Measurements from ENCODE around the gene ALLC.
"Not testable (repeated sequence)": the region's sequence is repeated elsewhere in the genome, so short reads cannot be mapped to it uniquely, and the experiment has no call there.

ALLC gene

DNA sequence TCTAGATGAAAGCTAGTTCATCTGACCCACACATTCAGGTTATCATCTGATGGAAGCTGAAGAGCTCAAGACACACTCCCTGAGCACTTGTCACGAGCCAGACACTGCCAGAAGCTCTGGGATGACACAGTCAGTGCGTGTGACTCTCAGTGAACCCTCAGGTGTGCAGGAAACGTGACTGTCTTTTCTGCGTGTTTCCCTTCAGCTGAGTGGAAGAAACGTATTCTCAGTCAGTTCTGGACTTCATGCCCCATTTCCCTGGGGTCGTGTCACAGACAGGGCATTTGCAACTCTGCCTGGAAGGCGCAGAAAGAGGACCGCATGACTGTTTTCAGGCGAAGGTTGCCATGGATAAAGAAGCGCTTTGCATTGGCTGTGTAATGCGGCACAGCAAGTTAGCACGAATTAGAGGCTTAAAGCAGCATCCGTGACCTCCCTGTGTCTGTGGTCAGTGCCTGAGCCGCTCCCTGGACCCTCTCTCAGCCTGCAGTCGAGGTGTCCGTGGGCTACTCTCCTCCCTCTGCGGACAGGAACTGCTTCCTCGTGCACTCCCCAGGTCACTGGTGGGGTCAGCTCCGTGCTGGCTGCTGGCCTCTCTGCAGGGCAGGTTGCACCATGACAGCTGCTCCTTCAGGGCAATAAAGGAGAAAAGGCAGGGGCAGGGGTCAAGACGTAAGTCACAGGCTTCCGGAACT lies 3.3 kb upstream of the ALLC start:
- DNase-seq (ENCODE audit: low read depth in 2 of 2): no peak

DNA sequence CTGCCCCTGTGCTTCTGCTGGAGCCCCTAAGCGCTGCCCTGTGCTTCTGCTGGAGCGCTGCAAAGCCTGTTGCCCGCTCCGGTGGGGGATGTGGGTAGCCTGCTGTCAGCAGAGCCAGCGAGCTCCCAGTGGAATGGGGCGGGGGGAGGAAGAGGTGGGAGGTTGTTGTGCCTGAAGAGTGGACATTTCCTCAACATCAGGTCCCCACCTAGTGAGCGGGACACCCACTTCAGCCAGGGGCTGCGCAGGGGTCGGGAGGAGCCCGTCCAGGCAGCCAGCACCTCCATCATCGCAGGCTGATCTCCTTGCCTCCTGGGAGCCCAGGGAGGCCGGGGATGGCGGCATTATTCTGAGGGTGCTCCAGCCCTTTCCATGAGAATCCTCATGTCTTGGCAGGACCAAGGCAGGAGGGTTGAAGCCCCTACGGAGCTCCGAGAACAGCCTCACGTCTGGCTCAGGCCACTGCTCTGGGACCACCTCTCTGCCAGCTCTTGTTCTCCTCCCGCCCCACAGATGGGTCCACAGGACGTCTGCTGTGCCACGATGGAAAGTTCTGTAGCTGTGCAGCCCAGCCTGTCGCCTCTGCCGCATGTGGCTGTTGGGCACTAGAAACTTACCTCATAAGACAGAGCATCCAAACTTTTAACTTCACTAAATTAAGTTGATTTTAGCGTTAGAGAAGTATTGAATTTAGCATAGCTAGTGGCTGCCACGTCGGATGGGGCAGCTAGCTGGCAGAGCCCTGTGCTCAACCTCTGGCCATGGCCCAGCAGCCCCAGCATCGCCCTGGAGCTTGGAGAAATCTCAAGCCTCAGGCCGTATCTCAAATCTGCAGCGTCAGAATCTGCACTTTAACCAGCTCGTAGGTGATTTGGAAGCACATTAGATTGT lies 1.9 kb upstream of the ALLC start:
- DNase-seq (ENCODE audit: low read depth in 2 of 2): no peak

DNA sequence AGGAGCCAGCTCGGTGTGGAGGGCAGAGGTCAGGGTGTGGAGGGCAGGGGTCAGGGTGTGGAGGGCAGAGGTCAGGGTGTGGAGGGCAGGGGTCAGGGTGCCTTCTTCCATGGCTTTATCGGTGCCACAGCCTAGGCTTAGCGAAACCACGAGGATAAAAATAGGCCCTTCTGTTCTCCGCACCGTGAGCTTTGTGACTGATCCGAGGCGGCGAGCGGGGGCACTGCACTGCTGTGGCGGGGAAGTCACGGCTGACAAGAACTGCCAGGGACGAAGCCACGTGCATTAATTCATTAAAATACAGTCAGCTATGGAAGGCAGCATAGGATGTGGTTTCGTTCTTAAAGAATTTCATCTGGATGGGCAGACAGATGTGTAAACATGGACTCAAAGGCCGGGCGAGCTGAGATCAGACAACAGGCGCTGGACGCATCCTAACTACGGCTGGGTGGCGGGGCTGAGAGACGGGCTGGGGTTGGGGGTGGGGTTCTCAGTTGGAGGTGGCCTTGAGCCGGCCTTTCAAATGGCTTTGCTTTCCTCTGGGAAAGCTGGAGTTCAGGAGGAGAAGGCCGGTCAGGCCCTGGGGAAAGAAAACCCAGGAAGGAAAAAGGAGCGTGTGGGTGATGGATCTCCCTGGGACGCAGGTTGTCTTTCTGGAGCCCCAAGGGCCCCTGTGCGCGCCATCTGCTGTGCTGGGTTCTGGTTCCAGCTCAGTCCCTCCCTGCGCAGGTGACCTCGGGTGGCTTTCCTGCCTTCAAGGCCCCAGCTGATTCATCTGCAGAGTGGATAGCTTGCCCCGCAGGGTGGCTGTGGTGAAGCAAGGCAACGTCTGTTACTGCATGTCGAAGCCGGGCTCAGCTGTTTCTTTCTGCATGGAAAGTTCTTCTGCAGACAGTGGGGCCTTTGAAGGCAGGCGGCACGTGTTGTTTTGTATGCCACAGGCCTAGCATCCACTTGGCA lies 958 bp upstream of the ALLC start:
- no peak for DNase-seq (ENCODE audit: low read depth in 2 of 2)

DNA sequence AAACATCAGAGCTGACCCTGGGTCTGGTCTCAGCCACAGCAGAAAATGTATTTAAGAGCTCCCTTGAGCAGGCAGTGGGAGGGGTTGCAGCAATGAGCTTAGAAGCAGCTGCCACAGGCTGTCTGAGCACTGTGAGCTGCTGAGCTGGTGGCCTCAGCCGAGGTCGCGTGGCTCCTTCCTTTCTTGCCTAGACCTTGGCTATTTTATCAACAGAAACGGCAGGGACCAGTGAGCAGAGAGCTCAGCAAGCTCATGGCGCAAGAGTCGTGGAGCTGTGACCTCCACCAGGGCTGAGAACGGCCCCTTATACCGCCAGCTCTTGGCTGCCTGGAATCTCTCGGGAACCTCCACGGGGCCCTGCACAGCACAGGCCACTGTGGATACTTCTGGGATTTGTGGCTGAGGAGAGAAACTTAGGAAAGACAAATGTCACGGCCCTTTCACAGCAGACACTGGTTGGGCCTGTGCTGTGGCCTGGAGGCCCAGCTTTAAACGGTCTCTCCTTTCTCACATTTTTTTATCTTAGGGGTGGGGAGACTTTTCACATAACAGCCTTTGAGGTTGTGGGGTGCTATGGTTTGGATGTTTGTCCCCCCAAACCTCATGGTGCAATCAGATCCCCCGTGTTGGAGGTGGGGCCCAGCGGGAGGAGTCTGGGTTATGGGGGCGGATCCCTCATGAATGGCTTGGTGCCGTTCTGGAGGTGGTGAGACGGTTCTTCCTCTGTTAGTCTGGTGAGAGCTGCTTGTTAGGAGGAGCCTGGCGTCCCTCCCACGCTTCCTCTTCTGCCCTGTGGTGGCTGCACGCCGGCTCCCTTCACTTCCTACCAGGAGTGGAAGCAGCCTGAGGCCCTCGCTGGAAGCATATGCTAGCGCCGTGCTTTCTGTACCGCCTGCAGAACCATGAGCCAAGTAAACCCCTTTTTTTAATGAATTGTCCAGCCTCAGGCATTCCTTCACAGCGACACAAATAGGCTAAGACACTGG lies 1.7 kb downstream of the ALLC start:
- DNase-seq (ENCODE audit: low read depth in 2 of 2): no peak

DNA sequence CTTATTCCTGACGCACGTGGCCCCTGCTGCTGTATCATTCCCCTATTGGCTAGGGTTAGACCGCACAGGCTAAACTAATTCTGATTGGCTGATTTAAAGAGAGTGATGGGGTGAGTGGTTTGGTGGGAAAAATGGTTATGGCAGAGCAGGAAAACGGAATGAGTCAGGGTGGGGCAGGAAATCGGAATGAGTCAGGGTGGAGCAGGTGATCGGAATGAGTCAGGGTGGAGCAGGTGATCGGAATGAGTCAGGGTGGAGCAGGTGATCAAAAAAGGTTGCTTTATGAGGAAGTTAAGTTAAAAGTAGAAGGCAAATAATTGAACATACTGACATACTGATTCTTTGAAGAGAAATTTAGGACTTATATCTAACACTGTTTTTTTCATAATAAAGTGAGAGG lies 2.6 kb downstream of the ALLC start:
- not testable (repeated sequence) for DNase-seq (ENCODE audit: low read depth in 2 of 2)

DNA sequence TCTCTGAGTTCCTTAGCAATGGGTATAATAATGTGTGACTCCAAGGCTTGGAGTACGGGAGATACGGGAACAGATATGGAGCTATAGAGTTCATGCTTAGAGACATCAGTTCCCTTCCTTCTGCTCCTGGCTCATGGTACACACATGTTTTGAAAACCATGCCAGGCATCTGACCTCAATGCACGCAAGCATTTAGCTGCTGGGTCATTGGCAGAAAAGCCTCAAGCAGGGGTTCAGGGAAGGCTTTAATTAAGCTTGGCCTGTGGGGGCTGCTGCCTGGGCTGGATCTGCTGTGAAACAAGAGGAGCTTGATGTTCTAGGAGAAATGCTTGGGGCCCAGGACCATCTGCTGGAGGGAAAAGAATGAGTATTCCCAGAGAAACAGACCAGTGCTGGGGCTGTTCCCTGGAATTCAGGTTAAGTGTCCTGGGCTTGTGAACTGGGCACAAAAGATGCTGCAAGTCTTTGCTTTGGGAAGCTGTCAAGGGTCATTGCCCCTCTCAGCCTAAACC lies 3.2 kb downstream of the ALLC start:
- DNase-seq (ENCODE audit: low read depth in 2 of 2): no peak

DNA sequence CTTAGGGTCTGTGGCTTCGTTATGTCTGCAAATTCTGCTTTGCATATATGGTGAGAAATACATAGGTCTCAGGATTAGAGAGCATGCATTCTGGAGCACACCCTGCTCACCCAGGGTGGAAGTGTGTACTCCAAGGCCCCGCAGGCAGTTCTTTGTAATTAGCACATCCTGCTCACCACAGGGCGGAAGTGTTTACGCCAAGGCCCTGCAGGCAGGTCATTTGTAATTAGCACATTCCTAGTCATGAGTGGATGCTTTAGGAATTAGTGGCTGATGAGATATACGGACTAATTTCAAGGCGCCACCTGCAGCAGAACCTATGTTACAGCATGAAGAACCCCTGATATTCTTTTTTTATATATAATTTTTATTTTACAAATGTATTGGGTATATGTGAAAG lies 4.2 kb downstream of the ALLC start:
- no peak for DNase-seq (ENCODE audit: low read depth in 2 of 2)

DNA sequence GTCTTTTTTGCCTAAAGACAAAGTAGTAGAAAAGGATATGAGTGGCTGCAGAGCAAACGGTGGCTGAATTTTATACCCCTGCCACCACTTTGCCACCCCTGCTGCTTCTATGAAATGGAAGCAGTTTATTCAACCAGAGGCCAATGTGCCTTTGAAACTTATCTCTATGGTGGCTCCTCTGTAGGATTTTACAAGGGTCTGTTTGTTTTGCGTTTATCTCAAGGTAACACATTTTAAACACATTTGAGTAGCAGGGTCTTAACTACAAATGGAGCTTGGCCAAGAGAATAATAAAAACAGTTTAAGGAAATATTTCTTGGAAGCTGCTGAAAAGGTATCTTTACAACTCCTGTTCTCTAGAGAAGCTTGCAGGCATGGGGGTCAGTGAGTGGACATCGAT lies 6.1 kb downstream of the ALLC start:
- no peak for DNase-seq (ENCODE audit: low read depth in 2 of 2)

DNA sequence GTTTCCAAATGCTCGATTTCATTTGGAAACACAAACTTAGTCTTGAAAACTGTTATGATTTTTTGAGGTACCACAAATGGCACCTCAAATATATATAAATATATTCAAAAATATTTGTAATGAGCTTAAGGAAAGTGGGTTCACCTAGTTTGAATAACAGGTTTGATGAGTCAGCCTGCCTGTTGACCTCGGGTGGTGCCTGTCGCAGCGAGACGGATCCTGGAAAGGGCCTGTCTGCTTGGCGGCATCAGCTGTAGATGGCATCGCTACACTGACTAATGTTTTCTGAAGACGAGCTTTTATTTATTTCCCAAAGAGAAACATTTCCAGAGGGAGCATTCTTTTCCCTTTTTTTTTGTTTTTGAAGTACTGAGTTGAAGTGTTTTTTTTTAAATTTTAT lies 6.9 kb downstream of the ALLC start:
- no peak for DNase-seq (ENCODE audit: low read depth in 2 of 2)

DNA sequence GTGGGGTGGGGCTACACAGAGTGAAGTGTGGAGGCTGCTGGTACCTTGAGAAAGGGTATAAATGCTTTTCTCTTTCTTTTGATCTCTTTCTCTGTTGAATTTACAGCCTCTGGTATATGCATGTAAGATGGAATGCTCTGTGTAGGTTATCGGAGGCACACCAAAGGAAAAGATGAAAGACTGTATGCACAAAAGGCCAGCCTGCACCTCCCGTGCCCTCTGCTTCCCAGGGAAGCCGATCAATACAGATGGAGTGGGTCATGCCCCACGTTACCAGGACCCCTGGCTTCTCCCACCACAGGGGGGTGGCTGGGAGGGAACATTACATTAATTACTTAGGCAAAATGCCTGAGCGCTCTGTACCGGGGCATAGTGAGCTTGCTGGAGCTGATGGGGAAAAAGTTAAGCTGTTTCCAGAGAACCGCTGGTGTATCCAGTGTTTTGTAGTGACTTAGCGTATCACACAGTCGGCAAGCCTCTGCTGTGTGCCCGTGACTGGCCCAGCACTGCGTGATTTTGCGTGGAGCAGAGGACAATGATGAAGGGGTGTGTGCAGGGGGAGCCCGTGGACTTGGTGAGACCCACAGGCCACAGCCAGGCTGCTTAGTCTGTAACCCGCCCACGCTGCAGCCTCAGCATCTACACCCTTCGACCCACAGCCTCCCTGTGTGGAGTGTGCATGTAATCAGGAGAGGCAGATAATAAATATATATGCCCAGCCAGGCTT lies 8.0 kb downstream of the ALLC start:
- DNase-seq (ENCODE audit: low read depth in 2 of 2): no peak

DNA sequence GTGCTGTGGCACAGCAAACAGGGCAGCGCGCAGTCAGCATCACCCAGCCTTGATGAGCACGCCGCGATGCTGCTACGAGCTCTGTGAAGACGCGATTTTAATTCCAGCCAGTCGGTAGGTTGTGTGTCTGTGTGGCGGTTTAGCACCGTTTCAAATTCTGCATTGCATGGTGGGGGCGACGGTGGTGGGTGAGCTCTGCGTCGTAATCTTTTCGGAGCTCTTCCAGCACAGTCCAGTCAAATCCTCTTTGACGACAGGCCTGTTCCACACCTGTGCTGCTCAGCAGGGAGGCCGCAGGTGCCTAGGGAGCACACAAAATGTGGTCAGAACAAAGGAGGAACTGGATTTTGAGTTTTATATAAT lies 8.6 kb downstream of the ALLC start:
- DNase-seq (ENCODE audit: low read depth in 2 of 2): no peak

DNA sequence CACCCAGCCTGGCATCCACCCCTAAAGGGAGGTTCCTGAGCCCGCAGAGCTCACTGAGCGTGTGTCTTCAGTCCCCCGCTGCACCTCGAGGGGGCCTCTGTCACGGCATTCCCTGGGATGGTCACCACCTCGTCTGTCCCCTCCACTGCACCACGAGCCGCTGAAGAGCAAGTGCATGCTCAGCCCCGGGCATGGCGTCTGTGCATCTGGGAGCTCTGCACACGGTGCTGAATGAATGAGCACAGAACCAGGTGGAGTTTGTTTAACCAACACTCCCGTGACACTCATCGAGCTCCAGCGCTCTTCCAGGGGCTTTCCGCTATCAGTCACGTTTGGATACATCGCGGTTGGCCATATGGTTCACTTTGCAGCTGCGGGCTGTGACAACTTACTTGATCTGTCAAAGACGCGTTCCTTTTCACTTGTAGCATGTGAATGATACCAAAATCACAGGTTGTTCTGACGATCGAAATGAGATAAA lies 9.2 kb downstream of the ALLC start:
- no peak for DNase-seq (ENCODE audit: low read depth in 2 of 2)

DNA sequence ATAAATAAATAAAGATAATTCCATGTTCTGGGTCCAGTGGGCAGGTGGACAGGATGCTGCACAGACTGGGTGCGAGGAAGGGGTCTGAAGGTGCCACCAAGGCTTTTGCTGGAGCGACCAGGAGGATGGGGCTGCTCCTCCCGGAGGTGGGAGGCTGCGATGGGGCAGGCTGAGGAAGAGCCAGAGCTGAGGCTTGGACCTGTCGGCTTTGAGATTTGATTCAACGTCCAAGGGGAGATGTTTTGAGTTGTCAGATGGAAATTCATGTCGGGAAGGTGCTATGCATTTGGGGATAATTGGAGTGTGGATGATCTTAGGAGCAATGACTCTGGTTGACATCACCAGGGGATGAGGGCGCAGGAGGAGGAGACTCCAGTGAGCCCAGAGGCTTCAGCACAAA lies 11.7 kb downstream of the ALLC start:
- DNase-seq (ENCODE audit: low read depth in 2 of 2): no peak

DNA sequence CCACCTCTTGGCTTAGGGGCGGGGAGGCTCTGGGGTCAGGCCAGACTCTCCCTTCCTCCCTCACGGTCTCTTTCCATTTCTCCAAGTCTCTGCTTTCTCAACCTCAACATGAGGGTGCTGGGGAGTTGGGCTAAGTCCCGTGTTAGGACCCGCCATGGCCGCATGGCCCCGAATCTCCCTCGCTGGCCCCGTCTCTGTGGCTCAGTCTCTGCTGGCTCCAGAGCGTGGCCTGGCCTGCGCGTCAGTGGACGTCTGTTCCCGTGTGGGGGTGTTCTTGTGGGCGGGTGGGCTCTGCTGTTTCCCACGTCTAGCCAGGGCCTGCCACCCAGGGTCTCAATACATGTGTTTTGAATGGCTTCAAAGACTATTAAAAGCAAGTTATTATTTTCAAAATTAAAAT lies 12.4 kb downstream of the ALLC start:
- DNase-seq (ENCODE audit: low read depth in 2 of 2): no peak

DNA sequence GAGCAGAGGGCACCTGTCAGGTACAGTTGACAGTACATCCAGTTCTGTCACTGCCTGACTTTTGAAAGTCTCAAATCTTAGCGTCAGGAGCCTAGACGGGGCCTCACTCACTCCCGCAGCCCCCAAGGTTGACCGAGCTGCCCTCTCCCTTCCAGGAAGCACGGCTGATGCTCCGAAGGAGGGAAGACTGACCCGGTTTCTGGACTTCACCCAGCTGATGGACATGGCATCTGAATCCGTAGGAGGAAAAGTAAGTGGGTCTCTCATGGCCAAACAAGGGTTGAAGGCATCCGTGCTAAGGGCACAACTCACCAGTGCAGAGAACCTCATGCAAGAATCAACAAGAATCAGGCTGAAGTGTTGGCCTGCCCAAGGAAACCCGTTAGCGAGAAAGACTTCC lies 12.9 kb downstream of the ALLC start:
- DNase-seq (ENCODE audit: low read depth in 2 of 2): no peak

DNA sequence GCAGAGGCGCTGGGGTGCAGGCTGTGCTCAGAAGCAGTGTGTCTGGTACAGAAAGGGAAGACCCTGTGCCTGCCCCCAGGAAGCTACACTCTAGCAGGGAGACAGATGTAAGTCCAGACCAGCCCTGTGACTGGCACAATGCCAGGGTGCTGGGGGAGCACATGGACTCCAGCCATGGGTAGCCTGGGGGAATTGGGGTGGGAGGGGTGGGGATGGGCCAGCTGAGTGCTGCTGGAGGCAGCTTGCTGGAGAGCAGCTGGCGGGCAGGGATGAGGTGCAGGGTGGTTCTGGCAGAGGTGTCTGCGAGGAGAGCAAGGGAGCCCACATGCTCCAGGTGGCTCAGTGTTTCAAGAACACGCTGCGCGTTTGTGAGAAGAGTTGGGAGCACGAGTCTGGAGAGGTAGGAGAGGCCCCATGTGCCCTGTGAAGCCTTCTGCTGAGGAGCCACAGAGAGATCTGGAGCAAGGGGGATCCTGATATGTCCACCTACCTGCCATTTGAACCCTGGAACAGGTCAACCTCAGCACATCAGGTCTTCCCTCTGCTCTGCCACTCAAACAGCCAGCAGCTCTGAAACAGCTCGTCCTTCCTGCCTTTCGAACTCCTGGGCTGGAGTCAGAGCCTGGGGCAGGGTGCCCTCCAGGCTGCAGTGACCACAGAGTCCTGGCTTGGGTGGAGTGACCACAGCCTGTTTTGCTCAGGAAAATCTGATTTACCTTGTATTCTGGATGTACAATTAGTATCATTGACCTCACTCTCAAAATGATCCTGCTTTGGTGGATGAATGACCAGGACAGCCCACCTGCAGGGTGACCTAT lies 15.1 kb downstream of the ALLC start:
- no peak for DNase-seq (ENCODE audit: low read depth in 2 of 2)

DNA sequence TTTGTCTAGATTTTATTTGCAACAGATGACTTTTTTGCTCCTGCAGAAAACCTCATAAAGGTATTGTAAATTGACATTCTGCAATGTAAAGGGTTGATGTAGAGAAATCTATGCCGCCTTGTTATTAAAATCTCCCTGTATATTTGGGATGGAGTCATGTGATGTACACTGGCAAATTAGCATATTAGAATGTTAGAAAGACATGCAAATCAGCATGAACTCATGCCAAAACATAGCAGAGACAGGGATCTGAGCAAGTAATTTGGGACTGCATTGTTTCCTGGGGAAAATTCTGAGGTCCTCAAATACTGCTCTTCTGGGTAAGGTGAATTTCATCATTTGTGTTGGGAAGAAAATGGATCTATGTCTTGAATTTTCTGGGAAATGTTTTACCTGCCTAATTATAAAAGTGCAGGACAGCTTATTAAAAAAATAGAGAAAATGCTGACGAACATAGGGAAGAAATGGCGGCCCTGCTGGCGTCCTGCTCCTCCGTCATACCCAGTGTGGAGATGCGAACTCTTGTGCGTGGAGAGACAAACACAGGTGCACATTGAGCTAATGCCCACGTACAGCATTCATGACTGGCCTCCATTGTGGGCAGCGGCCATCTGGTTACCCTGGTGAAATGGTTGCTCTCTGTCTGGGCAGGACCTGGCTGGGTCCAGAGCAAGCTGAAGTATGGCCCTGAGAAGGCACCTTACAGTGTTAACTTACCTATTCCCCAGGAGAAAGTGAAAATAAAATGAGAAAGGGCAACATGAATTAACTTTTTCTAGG lies 16.3 kb downstream of the ALLC start:
- DNase-seq (ENCODE audit: low read depth in 2 of 2): no peak

DNA sequence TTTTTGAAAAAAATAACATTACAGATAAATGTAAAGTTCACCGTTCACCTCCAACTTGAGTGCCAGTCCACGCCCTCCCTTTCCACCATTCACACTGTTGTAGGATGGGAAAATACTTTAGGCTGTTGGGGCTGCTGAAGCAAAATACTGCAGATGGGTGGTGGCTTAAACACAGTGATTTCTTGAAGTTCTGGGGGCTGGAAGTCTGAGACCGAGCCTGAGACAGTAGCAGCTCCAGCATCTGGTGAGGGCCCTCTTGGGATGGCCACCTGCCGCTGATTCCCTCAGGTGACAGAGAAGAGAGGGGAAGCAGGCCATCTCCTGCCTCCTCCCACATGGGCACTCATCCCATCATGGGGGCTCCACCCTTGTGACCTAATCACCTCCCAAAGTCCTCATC lies 17.7 kb downstream of the ALLC start:
- no peak for DNase-seq (ENCODE audit: low read depth in 2 of 2)

Measured in fibroblast of skin of left quadriceps (primary cell).